ENCODE measurements around the gene AK2.

Gene AK2

DNA sequence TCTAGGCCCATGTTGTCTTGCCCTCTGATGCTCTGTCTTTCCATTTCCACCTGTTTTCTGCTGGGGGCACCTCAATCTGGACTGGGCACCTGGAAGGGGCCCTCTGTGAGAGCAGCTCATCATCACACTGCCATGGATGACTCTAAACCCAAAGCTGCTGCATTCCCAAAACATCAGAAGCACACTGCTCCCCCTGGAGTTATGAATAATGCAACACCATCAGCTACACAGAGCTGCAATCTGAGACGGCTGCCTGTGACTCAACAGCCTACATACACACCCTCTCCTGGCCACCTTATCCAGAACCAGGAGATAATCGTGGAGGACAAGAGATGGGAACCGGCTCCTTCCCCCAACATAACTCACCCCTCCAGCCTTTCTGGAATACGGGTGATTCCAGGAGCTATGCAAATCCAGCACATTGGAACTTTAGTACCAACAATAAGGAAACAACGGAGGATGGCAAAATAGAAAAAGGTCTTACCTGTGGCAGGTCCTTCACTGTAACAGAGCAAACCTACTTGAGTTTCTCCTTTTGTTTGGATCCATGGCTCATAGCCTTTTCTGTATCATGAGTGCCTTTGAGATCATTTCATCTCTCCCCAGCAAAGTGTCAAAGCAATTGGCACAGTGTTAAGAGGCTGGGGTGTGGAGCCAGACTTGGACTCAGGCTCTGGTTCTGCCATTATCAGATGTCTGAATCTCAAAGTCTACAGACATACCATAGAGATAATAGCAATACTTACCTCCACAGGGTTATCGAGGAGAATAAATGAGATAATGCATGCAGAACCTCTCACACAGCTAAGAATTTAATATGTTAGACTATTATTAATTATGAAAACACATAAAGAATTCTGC, 29.3 kb downstream of the AK2 start:
- peak; percentile 95 for ATAC-seq
- TF ChIP-seq, protein P1, sequence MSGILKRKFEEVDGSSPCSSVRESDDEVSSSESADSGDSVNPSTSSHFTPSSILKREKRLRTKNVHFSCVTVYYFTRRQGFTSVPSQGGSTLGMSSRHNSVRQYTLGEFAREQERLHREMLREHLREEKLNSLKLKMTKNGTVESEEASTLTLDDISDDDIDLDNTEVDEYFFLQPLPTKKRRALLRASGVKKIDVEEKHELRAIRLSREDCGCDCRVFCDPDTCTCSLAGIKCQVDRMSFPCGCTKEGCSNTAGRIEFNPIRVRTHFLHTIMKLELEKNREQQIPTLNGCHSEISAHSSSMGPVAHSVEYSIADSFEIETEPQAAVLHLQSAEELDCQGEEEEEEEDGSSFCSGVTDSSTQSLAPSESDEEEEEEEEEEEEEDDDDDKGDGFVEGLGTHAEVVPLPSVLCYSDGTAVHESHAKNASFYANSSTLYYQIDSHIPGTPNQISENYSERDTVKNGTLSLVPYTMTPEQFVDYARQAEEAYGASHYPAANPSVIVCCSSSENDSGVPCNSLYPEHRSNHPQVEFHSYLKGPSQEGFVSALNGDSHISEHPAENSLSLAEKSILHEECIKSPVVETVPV (CRISPR knock-in tag; IDR thresholded peaks at IDR 0.05), result no peak
- TF ChIP-seq ZNF70 (CRISPR knock-in tag; IDR thresholded peaks at IDR 0.05) (no peak), ZNF565 (CRISPR knock-in tag; conservative IDR thresholded peaks at IDR 0.05; ENCODE audit: low read depth) (no peak), GLIS3 (CRISPR knock-in tag; IDR thresholded peaks at IDR 0.05) (no peak), SNAI2 (CRISPR knock-in tag; IDR thresholded peaks at IDR 0.05) (no peak), ISL1 (CRISPR knock-in tag; IDR thresholded peaks at IDR 0.05) (no peak), CSDC2 (CRISPR knock-in tag; IDR thresholded peaks at IDR 0.05) (no peak), ZNF8 (CRISPR knock-in tag; IDR thresholded peaks at IDR 0.05) (no peak), ZFP30 (CRISPR knock-in tag; IDR thresholded peaks at IDR 0.05) (no peak)
- TF ChIP-seq, protein P2, sequence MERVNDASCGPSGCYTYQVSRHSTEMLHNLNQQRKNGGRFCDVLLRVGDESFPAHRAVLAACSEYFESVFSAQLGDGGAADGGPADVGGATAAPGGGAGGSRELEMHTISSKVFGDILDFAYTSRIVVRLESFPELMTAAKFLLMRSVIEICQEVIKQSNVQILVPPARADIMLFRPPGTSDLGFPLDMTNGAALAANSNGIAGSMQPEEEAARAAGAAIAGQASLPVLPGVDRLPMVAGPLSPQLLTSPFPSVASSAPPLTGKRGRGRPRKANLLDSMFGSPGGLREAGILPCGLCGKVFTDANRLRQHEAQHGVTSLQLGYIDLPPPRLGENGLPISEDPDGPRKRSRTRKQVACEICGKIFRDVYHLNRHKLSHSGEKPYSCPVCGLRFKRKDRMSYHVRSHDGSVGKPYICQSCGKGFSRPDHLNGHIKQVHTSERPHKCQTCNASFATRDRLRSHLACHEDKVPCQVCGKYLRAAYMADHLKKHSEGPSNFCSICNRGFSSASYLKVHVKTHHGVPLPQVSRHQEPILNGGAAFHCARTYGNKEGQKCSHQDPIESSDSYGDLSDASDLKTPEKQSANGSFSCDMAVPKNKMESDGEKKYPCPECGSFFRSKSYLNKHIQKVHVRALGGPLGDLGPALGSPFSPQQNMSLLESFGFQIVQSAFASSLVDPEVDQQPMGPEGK (CRISPR knock-in tag; IDR thresholded peaks at IDR 0.05; ENCODE audit: borderline replicate concordance), result no peak

DNA sequence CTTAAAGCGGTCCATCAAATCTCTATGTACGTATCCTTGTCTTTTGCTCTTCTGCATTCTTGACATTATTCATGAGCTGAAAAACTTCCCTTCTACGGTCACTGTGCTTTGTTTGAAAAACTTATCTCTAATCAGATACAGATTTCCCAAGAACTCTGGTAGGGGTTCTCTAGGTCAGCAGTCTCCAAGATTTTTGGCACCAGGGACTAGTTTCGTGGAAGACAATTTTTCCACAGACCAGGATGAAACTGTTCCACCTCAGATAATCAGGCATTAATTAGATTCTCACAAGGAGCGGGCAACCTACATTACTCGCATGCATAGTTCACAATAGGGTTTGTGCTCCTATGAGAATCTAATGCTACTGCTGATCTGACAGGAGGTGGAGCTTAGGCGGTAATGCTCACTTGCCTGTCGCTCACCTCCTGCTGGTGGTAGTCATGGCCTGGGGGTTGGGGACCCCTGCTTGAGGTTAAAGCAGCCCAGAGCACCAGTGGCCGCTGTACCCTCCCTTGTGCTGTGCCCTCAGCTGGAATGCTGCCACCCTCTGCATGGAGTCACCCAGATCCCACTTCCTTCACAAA, 30.8 kb downstream of the AK2 start:
- TF ChIP-seq SNAI2 (CRISPR knock-in tag; IDR thresholded peaks at IDR 0.05) (peak; percentile 16; the same call in 1 of the 2 replicates), OSR1 (CRISPR knock-in tag; IDR thresholded peaks at IDR 0.05) (no peak), ISL1 (CRISPR knock-in tag; IDR thresholded peaks at IDR 0.05) (peak; percentile 19)
- peak; percentile 36 for ATAC-seq

DNA sequence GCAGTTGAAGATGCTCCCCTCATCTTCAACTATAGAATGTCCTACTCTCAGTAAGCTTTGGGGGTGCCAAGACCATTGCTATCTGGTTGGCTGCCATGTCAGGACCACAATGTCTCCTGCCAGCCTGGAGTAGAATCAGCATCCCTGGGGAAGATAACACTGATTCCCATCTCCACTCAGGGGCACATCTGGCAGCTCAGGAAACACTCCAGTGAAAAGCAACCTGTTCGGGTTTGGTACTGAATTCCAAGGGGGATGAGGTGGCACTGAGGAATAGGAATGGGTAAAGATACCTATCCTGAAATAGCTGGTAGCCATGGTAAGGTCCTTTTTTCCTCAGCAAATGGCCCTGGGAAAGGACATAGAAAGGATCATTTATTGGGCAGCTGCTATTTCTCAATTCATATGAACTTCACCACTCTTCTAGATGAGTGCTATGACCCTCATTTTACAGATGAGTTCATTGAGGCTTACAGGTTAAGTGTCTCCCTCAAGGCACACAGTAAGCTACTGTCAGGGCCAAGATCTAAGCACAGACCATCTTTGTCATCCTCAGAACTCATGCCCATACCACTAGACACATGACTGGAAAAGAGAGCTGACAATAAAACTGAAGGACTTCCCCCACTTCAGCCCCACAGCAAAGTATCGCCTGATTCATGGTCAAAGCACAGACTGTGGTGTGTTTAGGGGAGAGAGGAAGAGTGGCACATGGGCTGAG, 31.4 kb downstream of the AK2 start:
- TF ChIP-seq PPARA (CRISPR knock-in tag; IDR thresholded peaks at IDR 0.05; ENCODE audit: borderline replicate concordance) (no peak), RARB (CRISPR knock-in tag; IDR thresholded peaks at IDR 0.05) (no peak), SNAI2 (CRISPR knock-in tag; IDR thresholded peaks at IDR 0.05) (no peak), ZNF565 (CRISPR knock-in tag; conservative IDR thresholded peaks at IDR 0.05; ENCODE audit: low read depth) (no peak), TOX (CRISPR knock-in tag; IDR thresholded peaks at IDR 0.05; ENCODE audit: borderline replicate concordance) (no peak), TSHZ2 (CRISPR knock-in tag; IDR thresholded peaks at IDR 0.05) (no peak), OSR1 (CRISPR knock-in tag; IDR thresholded peaks at IDR 0.05) (no peak), CSDC2 (CRISPR knock-in tag; IDR thresholded peaks at IDR 0.05) (no peak), ZNF70 (CRISPR knock-in tag; IDR thresholded peaks at IDR 0.05) (no peak), BACH2 (CRISPR knock-in tag; IDR thresholded peaks at IDR 0.05; ENCODE audit: borderline replicate concordance) (no peak), ARNTL (CRISPR knock-in tag; IDR thresholded peaks at IDR 0.05; ENCODE audit: borderline replicate concordance, low read depth) (no peak), ZFP3 (CRISPR knock-in tag; IDR thresholded peaks at IDR 0.05) (no peak), ZNF8 (CRISPR knock-in tag; IDR thresholded peaks at IDR 0.05) (no peak), ZFP30 (CRISPR knock-in tag; IDR thresholded peaks at IDR 0.05) (no peak), GLIS3 (CRISPR knock-in tag; IDR thresholded peaks at IDR 0.05) (no peak), TCF4 (CRISPR knock-in tag; IDR thresholded peaks at IDR 0.05; ENCODE audit: borderline replicate concordance) (no peak)
- TF ChIP-seq, protein P2 (CRISPR knock-in tag; IDR thresholded peaks at IDR 0.05; ENCODE audit: borderline replicate concordance), result no peak
- TF ChIP-seq, protein P1 (CRISPR knock-in tag; IDR thresholded peaks at IDR 0.05), result no peak
- TF ChIP-seq, protein P3, sequence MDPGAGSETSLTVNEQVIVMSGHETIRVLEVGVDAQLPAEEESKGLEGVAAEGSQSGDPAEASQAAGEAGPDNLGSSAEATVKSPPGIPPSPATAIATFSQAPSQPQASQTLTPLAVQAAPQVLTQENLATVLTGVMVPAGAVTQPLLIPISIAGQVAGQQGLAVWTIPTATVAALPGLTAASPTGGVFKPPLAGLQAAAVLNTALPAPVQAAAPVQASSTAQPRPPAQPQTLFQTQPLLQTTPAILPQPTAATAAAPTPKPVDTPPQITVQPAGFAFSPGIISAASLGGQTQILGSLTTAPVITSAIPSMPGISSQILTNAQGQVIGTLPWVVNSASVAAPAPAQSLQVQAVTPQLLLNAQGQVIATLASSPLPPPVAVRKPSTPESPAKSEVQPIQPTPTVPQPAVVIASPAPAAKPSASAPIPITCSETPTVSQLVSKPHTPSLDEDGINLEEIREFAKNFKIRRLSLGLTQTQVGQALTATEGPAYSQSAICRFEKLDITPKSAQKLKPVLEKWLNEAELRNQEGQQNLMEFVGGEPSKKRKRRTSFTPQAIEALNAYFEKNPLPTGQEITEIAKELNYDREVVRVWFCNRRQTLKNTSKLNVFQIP (CRISPR knock-in tag; IDR thresholded peaks at IDR 0.05; ENCODE audit: borderline replicate concordance, low read depth), result no peak
- TF ChIP-seq, protein P4, sequence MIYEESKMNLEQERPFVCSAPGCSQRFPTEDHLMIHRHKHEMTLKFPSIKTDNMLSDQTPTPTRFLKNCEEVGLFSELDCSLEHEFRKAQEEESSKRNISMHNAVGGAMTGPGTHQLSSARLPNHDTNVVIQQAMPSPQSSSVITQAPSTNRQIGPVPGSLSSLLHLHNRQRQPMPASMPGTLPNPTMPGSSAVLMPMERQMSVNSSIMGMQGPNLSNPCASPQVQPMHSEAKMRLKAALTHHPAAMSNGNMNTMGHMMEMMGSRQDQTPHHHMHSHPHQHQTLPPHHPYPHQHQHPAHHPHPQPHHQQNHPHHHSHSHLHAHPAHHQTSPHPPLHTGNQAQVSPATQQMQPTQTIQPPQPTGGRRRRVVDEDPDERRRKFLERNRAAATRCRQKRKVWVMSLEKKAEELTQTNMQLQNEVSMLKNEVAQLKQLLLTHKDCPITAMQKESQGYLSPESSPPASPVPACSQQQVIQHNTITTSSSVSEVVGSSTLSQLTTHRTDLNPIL (CRISPR knock-in tag; IDR thresholded peaks at IDR 0.05; ENCODE audit: low read depth), result no peak
- ATAC-seq, result no peak

Data from SK-N-SH treated with all-trans-retinoic acid at 6 μM for 48 hours (cell line).